Endometrium (tissue), 2 donors: Measurements from ENCODE around the gene FAM131C.

Source experiments
- FAIRE-seq: peaks from 2 replicates; lab custom pipeline; 2012; peaks lifted over from hg19 to GRCh38; lab: Jason Lieb, UNC
- donor health status: control.
- donor health status: control.

The FAM131C gene

GRCh38 chr1:16015491-16015890 lies 58.0 kb downstream of the FAM131C start:
- no peak for FAIRE-seq

- FAIRE-seq: no peak
Observed at GRCh38 chr1:16014509-16015482, 58.7 kb downstream of the FAM131C start.

GRCh38 chr1:16013908-16014258 lies 59.6 kb downstream of the FAM131C start:
- no peak for FAIRE-seq

GRCh38 chr1:16013220-16013907 lies 60.1 kb downstream of the FAM131C start:
- FAIRE-seq: no peak

- no peak for FAIRE-seq
Observed at GRCh38 chr1:16012590-16013219, 60.7 kb downstream of the FAM131C start.

- no peak for FAIRE-seq
Observed at GRCh38 chr1:16011936-16012589, 61.4 kb downstream of the FAM131C start.

GRCh38 chr1:16010837-16011236 lies 62.6 kb downstream of the FAM131C start:
- no peak for FAIRE-seq

GRCh38 chr1:16009678-16010077 lies 63.8 kb downstream of the FAM131C start:
- FAIRE-seq: no peak

GRCh38 chr1:16009030-16009460 lies 64.4 kb downstream of the FAM131C start:
- FAIRE-seq: no peak
